ENCODE results near the gene QPCT.

Gene QPCT

GRCh38 chr2:37333256-37333655 lies 11.2 kb upstream of the QPCT start:
- TF ChIP-seq CTCF (IDR thresholded peaks at IDR 0.05; ENCODE audit: low read depth, low read length), result no peak
- no peak for DNase-seq (ENCODE audit: low read depth in 2 of 2)
- no peak overlapping the region for H3K4me3 ChIP-seq (replicated peaks in 1 of 2; ENCODE audit: low read depth in 2 of 2, low read length in 2 of 2)

GRCh38 chr2:37335604-37336003 lies 8.8 kb upstream of the QPCT start:
- no peak for TF ChIP-seq CTCF (IDR thresholded peaks at IDR 0.05; ENCODE audit: low read depth, low read length)

GRCh38 chr2:37337620-37338280 lies 6.7 kb upstream of the QPCT start:
- DNase-seq (ENCODE audit: low read depth in 2 of 2), result peak in 1 of 2 donors; percentile 9
- H3K4me3 ChIP-seq (replicated peaks in 1 of 2; ENCODE audit: low read depth in 2 of 2, low read length in 2 of 2), result no peak overlapping the region
- no peak for TF ChIP-seq CTCF (IDR thresholded peaks at IDR 0.05; ENCODE audit: low read depth, low read length)

More at GRCh38 chr2:37335604-37336003, 8.8 kb upstream of the QPCT start:
- no peak overlapping the region for H3K4me3 ChIP-seq (replicated peaks in 1 of 2; ENCODE audit: low read depth in 2 of 2, low read length in 2 of 2)
- DNase-seq (ENCODE audit: low read depth in 2 of 2), result no peak

GRCh38 chr2:37338933-37339332 lies 5.5 kb upstream of the QPCT start:
- H3K4me3 ChIP-seq (replicated peaks in 1 of 2; ENCODE audit: low read depth in 2 of 2, low read length in 2 of 2), result no peak overlapping the region
- DNase-seq (ENCODE audit: low read depth in 2 of 2), result no peak
- no peak for TF ChIP-seq CTCF (IDR thresholded peaks at IDR 0.05; ENCODE audit: low read depth, low read length)

GRCh38 chr2:37340637-37341036 lies 3.8 kb upstream of the QPCT start:
- DNase-seq (ENCODE audit: low read depth in 2 of 2), result no peak
- H3K4me3 ChIP-seq (replicated peaks in 1 of 2; ENCODE audit: low read depth in 2 of 2, low read length in 2 of 2), result no peak overlapping the region
- TF ChIP-seq CTCF (IDR thresholded peaks at IDR 0.05; ENCODE audit: low read depth, low read length), result no peak

- peak in 1 of 2 donors; percentile 14 for DNase-seq (ENCODE audit: low read depth in 2 of 2)
- no peak overlapping the region for H3K4me3 ChIP-seq (replicated peaks in 1 of 2; ENCODE audit: low read depth in 2 of 2, low read length in 2 of 2)
- TF ChIP-seq CTCF (IDR thresholded peaks at IDR 0.05; ENCODE audit: low read depth, low read length), result no peak
Measured at GRCh38 chr2:37342591-37343220, 1.7 kb upstream of the QPCT start.
